ENCODE results near the gene SEMA4C.

SEMA4C gene

DNA sequence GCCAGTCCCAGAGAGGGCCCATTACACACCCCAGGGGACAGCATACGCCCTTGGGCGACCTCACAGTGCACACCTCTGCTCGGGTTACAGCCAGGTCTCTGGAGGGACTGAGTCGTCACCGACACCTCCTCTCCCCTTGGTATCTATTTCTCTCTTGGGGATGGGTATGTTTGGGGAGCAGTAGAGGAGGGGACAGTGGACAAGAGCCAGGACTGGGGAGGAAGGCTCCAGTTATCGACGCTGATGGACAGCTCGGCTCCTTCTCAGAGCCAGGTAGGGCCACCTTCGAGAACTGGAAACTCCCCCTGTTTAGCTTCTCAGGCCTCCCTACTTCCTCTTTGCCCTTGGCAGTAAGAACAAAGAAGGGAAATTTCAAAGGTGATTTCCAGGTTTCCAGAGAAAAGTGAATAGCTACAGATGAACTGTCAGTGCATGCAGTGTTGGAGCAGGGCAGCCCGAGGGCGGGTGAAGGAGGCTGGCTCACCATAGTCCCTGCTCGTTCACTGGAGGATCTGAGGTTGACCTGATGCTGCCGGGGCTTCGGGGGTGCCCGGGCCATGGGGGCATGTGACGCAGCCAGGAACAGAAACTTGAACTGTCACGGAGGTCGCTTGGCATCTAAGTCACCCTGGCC, 4.4 kb upstream of the SEMA4C start:
- TF ChIP-seq, protein P1, sequence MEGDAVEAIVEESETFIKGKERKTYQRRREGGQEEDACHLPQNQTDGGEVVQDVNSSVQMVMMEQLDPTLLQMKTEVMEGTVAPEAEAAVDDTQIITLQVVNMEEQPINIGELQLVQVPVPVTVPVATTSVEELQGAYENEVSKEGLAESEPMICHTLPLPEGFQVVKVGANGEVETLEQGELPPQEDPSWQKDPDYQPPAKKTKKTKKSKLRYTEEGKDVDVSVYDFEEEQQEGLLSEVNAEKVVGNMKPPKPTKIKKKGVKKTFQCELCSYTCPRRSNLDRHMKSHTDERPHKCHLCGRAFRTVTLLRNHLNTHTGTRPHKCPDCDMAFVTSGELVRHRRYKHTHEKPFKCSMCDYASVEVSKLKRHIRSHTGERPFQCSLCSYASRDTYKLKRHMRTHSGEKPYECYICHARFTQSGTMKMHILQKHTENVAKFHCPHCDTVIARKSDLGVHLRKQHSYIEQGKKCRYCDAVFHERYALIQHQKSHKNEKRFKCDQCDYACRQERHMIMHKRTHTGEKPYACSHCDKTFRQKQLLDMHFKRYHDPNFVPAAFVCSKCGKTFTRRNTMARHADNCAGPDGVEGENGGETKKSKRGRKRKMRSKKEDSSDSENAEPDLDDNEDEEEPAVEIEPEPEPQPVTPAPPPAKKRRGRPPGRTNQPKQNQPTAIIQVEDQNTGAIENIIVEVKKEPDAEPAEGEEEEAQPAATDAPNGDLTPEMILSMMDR (IDR thresholded peaks at IDR 0.05; ENCODE audit: low read depth, low read length): no peak
- no peak overlapping the region for H3K4me3 ChIP-seq (ENCODE audit: low read depth, low read length)

DNA sequence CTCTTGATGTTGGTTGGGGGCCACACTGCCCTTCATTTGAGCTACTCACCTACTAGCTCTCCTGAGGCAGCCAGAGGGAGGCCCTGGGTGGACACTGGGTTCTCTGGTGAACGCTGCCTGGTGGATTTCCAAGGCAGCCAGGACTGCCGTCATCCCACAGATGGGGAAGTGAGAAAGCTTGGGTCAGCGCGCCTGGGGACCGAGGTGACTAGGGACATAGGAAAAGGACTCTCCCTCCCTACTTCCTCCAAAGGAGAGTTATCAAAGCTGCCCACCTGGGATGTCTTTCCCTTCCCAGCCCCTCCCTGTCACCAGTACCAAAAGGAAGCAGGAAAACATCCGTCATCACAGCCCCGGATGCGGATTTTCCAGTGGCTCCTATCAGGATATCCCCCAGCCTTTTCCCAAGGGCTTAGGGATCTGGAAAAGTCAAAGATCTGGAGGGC, 3.8 kb upstream of the SEMA4C start:
- TF ChIP-seq, protein P1 (IDR thresholded peaks at IDR 0.05; ENCODE audit: low read depth, low read length): no peak
- no peak overlapping the region for H3K4me3 ChIP-seq (ENCODE audit: low read depth, low read length)

DNA sequence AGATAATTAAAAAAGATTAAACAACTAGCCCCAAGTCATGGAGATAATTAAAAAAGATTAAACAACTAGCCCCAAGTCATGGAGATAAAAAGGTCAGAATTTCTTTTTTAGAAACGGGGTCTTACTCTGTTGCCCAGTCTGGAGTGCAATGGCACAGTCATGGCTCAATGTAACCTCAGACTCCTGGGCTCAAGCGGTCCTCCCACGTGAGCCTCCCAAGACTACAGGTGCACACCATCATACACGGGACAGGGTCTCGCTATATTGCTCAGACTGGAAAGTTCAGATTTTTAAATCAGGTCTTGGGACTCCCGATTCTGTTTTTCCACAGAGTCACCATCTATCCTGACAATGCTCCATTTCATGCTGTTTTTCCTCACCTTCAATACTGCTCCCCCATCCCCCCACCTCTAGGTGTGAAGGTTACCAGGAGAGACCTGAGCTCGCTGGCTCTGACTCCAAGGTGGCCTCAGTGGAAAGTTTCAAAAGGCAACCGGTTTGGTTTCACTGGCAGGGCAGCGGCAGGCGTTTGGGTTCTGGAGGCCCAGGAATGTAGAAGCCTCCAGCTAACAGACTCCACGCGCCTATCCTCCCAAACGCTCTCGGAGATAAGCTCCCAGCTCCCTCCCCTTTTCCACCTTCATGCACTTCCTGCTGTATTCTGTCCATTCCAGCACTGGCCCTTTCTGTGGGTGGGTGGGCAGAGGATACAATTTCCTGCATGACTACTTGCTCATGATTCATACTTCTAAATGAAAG, 2.9 kb upstream of the SEMA4C start:
- H3K4me3 ChIP-seq (ENCODE audit: low read depth, low read length): no peak overlapping the region
- TF ChIP-seq, protein P1 (IDR thresholded peaks at IDR 0.05; ENCODE audit: low read depth, low read length): no peak

DNA sequence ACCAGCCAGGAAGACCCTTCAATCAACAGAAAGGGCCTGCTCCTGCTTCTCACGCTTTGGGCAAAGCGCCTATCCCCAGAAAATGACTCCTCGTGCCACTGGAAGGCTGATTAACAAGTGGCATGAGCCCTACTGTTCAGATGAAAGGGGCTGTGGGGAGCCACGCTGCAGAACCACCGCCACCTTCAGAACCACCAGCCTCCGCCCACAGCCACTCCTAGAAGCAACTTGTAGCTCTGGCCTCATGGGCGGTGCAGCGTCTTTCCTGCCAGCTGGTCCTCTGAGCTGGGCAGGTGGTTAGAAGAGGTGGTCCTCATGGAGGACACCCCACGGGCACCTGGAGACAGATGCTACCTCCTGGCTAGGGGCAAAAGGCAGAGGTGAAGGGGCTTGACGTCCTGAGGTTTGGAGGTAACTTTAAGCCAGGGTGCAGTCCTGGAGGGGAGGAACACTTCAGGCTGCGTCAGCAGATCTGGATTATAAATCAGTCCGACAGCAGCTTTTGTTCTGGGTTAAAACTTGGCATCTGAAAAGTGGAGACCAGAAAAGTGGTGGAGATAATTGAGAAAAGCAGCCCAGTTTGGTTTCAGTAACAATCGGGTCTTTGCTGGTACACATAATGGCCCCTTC, 861 bp upstream of the SEMA4C start:
- TF ChIP-seq, protein P1 (IDR thresholded peaks at IDR 0.05; ENCODE audit: low read depth, low read length): no peak
- H3K4me3 ChIP-seq (ENCODE audit: low read depth, low read length): peak overlapping the region; percentile 87

DNA sequence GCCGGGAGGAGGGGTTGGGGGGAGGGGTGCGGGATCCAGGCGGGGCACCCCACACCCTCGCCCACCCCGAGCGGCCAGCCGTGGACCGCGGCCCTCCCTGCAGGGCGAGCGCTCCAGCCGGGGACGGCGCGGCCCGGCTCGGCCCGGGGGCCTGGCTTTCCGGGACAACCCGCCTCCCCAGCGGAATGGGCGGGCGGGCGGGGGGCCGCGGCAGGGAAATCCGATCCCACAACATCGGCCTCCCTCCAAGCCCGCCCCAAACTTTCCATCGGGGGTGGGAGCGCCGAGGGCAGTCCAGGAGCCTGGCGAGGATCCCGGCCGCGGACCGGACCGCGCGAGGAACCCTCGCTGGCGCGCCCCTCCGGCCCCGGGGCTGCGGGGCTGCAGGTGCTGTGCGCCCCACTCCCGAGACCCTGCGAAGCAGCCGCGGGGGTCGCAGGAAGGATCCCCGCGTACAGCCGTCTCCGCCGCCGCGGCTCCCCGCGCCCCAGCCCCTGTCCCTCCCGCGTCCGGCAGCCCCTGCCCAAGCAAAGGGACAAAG, 529 bp downstream of the SEMA4C start:
- TF ChIP-seq, protein P1 (IDR thresholded peaks at IDR 0.05; ENCODE audit: low read depth, low read length): no peak
- H3K4me3 ChIP-seq (ENCODE audit: low read depth, low read length): peak overlapping the region; percentile 87

DNA sequence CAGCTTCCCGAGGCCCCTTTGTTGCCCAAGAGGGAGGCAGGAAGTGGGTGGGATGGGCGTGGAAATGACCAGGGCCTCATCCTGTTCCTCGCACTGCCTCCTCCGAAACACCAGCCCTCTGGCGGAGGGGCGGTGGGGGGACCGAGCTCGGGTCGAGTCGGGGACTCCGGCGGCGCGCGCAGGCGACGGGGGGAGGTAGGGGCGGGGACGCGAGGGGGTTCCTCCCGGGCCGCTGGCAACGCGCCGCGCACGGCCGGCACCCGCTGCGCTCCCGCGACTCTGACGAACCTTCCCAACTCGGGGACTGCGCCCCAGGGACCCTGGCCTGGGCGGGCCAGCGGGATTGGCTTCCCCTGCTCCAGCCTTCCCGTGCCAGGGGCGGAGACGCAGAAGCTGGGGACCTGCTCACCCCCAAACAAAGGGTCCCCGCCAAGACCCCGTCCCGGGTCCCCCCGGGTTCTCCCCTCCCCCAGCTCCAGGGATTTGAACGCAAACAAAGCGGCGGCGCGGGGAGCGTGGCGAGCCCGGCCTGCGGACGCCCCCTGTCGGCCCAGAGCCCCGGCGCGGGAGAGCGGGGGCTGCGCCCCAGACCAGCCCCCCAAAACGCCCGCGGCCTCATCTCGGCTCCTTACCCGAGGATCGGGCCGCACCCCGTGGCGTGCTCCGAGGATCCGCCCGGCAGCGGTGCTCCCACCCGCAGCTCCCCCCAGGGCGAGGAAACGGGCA, 1.2 kb downstream of the SEMA4C start:
- H3K4me3 ChIP-seq (ENCODE audit: low read depth, low read length): peak overlapping the region; percentile 87
- TF ChIP-seq, protein P1 (IDR thresholded peaks at IDR 0.05; ENCODE audit: low read depth, low read length): peak; percentile 73

Data from WI38 (cell line).